ENCODE measurements around the gene RNFT2.
"Not testable (repeated sequence)": the region's sequence is repeated elsewhere in the genome, so short reads cannot be mapped to it uniquely, and the experiment has no call there.

Gene RNFT2

DNA sequence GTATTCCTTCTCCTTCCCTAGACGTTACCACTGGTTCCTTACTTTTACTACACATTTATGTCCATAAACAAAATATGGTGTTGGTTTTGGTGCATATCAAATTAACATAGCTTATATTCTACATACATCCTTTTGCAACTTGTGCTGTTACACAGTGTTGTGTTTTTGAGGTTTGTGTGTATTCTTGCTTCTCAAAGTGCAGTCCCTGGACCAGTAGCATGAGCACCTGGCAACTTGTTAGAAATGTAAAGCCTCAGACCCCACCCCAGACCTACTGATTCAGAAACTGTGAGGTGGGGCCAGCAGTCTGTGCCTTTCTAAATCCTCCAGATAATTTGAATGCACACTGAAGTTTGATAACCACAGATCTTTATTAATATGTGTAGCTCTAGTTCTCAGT, 65.9 kb downstream of the RNFT2 start:
- no peak for TF ChIP-seq POLR2A (IDR thresholded peaks at IDR 0.05; ENCODE audit: low read length)
- TF ChIP-seq GATA1 (IDR thresholded peaks at IDR 0.05; ENCODE audit: low read depth, low read length): no peak
- DNase-seq: no peak

DNA sequence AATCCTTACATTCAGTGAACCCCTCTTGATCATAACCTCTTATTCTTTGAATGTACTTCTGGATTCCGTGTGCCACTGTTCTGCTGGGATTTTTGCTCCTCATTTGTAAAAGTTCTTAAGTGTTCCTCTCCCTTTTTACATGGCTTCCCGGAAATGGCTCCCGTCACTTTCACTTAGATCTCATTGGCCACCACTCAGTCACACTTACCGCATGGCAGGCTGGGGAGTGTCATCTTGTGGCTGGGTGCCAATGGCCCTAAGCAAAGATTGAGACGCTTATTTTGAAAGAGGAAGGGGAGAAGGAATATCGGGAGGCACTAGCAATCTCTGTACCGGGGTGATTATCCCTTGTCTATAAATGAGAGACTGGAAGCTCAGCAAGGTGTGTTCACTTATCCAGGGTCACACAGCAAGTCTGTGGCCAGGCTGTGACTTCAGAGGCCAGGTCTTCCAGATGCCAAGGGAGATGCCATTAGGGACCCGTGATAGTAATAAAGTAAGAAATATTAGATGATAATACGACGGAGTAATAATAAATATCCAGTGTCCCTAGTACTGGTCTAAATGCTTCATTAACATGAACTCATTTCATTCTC, 68.8 kb downstream of the RNFT2 start:
- DNase-seq: no peak

DNA sequence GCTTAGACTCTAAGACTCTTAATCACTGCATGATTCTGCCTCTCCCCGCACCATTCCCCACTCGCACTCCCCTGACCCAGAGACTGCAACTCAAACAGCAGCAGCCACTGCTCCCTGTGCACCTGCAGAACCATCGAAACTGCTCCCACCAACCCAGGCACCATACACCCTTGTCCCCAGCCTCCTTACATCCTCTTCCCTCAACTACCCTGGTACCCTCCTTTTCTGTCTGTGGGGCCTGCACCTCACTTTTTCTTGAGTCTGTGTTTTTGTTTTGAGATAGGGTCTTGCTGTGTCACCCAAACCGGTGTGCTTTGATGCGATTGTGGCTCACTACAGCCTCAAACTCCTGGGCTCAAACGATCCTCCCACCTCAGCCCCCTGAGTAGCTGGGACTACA, 69.4 kb downstream of the RNFT2 start:
- no peak for DNase-seq
- TF ChIP-seq GATA1 (IDR thresholded peaks at IDR 0.05; ENCODE audit: low read depth, low read length): no peak
- TF ChIP-seq POLR2A (IDR thresholded peaks at IDR 0.05; ENCODE audit: low read length): no peak

More for the DNA sequence above, 68.8 kb downstream of the RNFT2 start:
- no peak for TF ChIP-seq POLR2A (IDR thresholded peaks at IDR 0.05; ENCODE audit: low read length)
- no peak for TF ChIP-seq GATA1 (IDR thresholded peaks at IDR 0.05; ENCODE audit: low read depth, low read length)

DNA sequence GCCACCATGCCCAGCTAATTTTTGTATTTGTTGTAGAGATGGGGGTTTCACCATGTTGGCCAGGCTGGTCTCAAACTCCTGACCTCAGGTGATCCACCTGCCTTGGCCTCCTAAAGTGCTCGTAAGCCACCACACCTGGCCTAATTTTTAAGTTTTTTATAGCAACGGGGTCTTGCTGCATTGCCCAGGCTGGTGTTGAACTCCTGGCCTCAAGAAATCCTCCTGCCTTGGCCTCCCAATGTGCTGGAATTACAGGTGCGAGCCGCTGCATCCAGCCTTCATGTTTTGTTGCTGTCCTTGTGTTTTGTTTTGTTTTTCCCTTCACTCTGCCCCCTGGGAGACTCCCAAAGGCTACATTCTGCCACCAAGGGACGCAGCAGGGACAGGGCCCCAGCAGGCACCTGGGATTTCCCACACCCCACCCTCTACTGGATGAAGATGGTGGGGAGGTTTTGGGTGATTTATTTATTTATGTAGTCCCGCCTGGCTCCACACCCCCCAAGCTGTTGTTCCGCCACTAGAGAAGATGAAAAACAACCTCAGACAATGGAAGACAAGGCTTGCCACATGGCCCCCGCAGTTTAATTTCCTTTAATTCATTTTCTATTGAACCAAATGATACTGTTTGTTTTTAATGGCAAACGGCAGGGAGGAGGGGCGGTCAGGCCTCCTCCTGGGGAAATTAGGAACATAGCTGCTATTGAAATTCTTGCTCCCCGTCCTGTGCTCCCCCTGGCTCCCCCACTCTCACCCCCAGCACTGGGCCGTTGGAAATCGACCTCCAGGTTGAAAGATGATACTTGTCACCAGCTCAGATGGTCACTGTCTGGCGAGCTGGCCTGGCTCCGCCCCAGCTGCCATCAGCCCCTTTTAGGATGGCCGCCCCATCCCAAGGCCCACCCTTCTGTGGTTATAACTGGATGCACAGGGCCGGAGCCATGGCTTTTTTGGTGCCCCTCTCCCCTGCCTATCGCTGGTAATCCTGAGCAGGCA, 70.3 kb downstream of the RNFT2 start:
- TF ChIP-seq POLR2A (IDR thresholded peaks at IDR 0.05; ENCODE audit: low read length) (no peak), GATA1 (IDR thresholded peaks at IDR 0.05; ENCODE audit: low read depth, low read length) (no peak)
- no peak for DNase-seq

DNA sequence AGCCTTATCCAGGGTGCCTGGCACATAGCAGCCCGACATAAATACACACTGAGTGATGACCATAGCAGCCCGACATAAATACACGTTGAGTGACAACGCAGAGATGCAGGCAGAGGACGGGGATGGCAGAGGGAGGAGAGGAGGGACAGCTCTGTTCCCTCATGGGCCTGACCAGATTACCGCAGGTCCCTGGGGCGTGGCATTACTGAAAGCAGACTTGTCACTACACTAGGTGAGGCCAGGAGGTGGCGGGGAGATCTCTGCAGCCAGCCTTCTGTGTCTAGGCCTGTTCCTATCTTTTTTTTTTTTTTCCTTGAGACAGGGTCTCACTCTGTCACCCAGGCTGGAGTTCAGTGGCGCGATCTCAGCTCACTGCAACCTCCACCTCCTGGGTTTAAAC, 74.1 kb downstream of the RNFT2 start:
- TF ChIP-seq GATA1 (IDR thresholded peaks at IDR 0.05; ENCODE audit: low read depth, low read length): no peak
- no peak for TF ChIP-seq POLR2A (IDR thresholded peaks at IDR 0.05; ENCODE audit: low read length)
- DNase-seq: no peak

DNA sequence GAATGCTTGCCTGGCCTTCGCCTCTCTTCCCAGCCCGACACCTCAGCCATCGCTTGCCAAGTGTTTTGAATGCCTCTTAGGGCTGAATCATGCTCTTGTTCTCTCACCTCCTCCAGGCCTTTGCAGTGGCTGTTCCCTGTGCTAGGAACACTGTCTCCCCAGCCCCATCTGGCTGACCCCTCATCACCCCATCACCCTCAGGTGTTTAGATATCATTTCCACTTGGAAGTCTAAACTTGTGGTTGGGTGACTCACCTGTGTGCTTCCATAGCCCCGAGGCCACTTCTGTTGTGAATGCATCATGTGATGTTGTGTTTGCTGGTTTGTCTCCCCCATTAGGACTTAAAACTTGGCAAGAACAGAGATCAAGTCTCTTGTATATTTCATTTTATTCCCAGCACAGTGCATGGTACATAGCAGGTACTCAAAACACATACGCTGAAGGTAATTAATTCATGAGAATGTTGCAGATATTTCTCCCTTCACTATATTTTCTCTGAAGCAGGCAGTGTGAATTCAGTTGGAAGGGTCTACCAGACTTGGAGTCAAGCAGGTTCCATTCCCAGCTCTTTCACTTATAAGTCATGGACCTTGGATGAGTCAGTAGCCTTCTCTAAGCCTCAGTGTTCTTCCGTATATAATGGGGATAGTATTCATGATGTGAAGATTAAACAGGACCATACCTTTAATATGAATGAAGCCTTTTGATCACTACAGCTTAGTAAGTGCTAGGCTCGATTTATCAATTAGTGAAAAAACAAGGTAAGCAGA, 75.3 kb downstream of the RNFT2 start:
- no peak for DNase-seq
- no peak for TF ChIP-seq POLR2A (IDR thresholded peaks at IDR 0.05; ENCODE audit: low read length)
- no peak for TF ChIP-seq GATA1 (IDR thresholded peaks at IDR 0.05; ENCODE audit: low read depth, low read length)

DNA sequence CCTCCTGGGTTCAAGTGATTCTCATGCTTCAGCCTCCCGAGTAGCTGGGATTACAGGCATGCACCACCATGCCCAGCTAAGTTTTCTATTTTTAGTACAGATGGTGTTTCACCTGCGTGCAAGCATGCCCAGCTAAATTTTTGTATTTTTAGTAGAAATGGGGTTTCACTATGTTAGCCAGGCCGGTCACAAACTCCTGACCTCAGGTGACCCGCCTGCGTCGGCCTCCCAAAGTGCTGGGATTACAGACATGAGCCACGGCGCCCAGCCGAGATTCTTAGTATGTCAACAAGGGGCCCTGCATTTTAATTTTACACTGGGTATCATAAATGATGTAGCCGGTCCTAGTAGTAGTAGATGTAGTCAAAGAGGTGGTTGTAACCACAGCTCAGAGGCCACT, 76.7 kb downstream of the RNFT2 start:
- DNase-seq: not testable (repeated sequence)

DNA sequence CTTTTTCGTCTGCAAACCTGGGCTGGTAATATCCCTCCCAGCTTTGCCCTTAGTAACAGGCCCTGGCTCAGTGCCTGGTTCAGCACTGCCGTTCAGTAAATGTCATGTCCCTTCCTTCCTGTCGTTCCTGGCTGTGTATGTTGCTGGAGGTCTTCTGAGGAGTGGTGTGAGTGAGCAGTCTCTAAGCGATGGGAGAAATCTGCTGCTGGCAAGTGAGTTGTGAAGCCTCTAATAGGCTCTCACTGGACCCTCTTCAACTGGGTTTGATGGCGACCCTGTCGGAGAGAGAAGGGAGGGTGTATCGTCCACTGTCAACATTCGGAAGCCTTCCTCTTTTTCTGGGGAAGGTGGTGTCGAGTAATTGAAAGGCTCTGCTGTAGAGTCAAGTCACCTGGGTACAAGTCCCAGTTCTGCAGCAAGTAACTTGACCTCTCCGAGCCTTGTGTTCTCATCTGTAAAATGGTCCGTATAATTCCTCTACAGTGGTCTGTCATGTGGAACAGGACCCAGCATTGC, 80.3 kb downstream of the RNFT2 start:
- TF ChIP-seq GATA1 (IDR thresholded peaks at IDR 0.05; ENCODE audit: low read depth, low read length) (no peak), POLR2A (IDR thresholded peaks at IDR 0.05; ENCODE audit: low read length) (no peak)
- DNase-seq: peak; percentile 51 to 69

DNA sequence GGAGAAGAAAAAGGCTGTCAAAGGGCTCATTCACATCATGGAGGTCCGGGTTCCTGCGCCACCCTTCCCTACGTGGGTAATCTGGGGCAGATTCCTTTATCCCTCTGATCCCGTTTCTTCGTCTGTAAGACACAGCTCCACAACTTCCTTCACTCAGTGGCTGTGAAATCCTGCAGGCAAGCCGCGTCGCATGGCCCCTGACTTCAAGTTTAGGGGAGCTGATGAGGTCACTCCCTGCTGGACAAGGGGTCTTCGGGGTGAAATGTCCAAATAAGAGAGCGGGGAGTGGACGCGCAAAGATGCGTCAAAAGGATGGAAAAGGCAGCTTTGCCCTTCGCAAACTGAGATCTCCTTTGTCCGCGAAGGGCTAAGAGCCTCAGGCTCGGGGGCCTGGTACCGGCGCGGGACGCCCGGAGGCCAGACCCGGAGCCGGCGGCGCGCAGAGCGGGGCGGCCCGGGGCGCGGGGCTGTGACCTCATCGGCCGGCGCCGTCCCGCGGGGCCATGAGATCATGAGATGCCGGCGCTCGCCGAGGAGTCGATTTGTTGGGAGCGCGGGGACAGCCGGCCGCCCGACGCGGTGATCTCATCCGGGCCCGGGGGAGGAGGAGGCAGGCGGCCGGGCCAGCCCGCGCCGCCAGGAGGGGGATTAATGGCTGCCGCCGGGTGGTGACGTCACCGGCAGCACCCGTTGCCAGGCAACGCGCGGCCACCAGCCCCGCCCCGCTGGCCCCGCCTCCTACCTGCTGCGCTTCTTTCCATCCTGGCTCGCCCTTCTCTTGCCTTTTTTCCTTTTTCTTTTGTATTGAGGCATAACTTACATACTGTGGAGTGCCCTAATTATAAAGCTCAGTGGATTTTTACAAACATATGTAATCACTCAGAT, 81.1 kb downstream of the RNFT2 start:
- DNase-seq: peak; percentile 93 to 97
- TF ChIP-seq POLR2A (IDR thresholded peaks at IDR 0.05; ENCODE audit: low read length): peak; percentile 80
- no peak for TF ChIP-seq GATA1 (IDR thresholded peaks at IDR 0.05; ENCODE audit: low read depth, low read length)

DNA sequence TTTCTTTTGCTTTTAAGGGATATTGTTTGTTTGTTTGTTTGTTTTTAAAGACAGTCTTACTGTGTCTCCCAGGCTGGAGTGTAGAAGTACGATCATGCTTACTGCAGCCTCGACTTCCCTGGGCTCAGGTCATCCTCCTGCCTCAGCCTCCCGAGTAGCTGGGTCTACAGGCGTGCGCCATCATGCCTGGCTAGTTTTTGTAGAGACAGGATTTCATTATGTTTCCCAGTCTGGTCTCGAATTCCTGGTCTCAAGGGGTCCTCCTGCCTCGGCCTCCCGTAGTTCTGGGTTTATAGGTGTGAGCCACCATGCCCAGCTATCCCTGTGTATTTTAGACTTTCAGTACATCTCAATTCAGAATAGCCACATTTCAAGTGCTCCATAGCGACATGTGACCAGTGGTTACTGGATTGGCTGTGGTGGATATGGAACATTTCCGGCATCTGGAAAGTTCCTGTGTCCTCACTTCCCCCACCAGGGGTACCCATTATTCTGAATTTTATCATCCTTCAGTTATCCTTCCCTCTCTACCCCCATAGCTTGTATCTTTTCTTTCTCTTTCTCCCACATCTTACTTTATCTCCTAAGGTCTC, 82.0 kb downstream of the RNFT2 start:
- no peak for TF ChIP-seq GATA1 (IDR thresholded peaks at IDR 0.05; ENCODE audit: low read depth, low read length)
- TF ChIP-seq POLR2A (IDR thresholded peaks at IDR 0.05; ENCODE audit: low read length): no peak
- DNase-seq: peak in 1 of 2 experiments; percentile 36

DNA sequence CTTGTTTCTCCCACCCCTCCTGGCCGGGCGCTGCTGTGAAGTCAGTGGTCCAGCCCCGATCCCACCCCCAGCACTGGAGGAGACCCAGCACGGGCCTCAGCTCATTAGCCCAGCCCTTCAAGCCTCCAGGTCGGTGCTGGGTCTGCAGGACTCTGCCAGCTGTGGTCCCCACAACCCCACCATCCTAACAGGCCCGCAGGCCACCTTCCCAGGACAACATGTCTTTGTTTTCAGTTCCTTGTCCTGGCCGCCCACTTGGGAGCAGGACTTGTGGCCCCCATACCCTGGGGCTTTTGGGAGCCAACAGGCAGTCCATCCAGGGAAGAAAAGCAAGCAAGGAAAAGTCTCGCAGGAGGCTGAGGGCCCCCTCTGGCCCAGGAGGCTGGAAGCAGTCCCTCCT, 83.2 kb downstream of the RNFT2 start:
- no peak for TF ChIP-seq POLR2A (IDR thresholded peaks at IDR 0.05; ENCODE audit: low read length)
- no peak for TF ChIP-seq GATA1 (IDR thresholded peaks at IDR 0.05; ENCODE audit: low read depth, low read length)

DNA sequence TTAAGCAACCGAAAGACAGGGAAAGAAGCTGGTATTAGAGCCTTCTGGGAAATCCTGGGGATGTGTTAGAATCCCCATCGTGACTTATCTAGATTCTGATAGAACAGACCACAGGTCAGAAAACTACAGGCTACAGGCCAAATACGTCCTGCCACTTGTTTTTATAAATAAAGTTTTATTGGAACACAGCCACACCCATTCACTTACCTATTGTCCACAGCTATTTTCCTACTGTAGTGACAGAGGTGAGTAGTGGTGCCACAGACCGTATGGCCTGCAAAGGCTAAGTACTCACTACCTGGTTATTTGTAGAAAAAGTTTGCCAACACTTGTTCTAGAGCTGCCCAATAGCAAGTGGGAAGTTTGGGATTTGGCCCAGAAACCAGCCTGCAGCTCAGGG, 89.3 kb downstream of the RNFT2 start:
- DNase-seq: no peak
- no peak for TF ChIP-seq GATA1 (IDR thresholded peaks at IDR 0.05; ENCODE audit: low read depth, low read length)
- no peak for TF ChIP-seq POLR2A (IDR thresholded peaks at IDR 0.05; ENCODE audit: low read length)

More for the DNA sequence above, 83.2 kb downstream of the RNFT2 start:
- DNase-seq: no peak

DNA sequence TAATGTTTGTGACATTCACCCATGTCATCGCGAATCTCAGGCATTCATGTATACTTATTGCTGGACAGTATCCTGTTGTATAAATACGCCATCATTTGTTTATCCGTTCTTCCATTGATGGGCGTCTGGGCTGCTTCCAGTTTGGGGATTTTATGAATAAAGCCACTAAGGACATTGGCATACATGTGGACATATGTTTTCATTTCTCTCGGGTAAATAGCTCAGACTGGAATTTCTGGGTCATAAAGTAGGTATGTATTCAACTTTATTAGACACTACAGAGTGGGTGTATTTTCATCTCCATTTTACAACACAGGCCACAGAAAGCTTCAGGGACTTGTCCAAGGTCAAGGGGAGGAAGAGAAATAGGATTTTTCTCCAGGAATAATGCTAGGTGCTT, 94.2 kb downstream of the RNFT2 start:
- DNase-seq: no peak
- TF ChIP-seq GATA1 (IDR thresholded peaks at IDR 0.05; ENCODE audit: low read depth, low read length) (no peak), POLR2A (IDR thresholded peaks at IDR 0.05; ENCODE audit: low read length) (no peak)

All from erythroblast (primary cell).